ENCODE data around the gene XG.

Gene XG

GRCh38 chrX:2837961-2838360, 86.1 kb downstream of the XG start:
- TF ChIP-seq TAF1 (IDR thresholded peaks at IDR 0.05; ENCODE audit: low read depth, low read length) (no peak), POLR2A (IDR thresholded peaks at IDR 0.05; ENCODE audit: low read depth, low read length) (no peak), POLR2AphosphoS5 (IDR thresholded peaks at IDR 0.05; ENCODE audit: low read depth, low read length) (no peak), SPI1 (IDR thresholded peaks at IDR 0.05; ENCODE audit: low read depth, low read length) (no peak), PAX5 (IDR thresholded peaks at IDR 0.05; ENCODE audit: insufficient read depth, low read length, severe bottlenecking) (no peak), POU2F2 (IDR thresholded peaks at IDR 0.05; ENCODE audit: low read depth, low read length) (no peak)
- no peak for FAIRE-seq
- no peak for DNase-seq (ENCODE audit: insufficient read length, low spot score)

- DNase-seq (ENCODE audit: insufficient read length, low spot score): no peak
- no peak for FAIRE-seq
- no peak for TF ChIP-seq POLR2A (IDR thresholded peaks at IDR 0.05; ENCODE audit: low read depth, low read length)
- TF ChIP-seq TAF1 (IDR thresholded peaks at IDR 0.05; ENCODE audit: low read depth, low read length): no peak
- no peak for TF ChIP-seq SPI1 (IDR thresholded peaks at IDR 0.05; ENCODE audit: low read depth, low read length)
- no peak for TF ChIP-seq POLR2AphosphoS5 (IDR thresholded peaks at IDR 0.05; ENCODE audit: low read depth, low read length)
- no peak for TF ChIP-seq POU2F2 (IDR thresholded peaks at IDR 0.05; ENCODE audit: low read depth, low read length)
- no peak for TF ChIP-seq PAX5 (IDR thresholded peaks at IDR 0.05; ENCODE audit: insufficient read depth, low read length, severe bottlenecking)
These were observed 89.1 kb downstream of the XG start for GRCh38 chrX:2840961-2841360.

GRCh38 chrX:2841537-2841936, 89.7 kb downstream of the XG start:
- TF ChIP-seq PAX5 (IDR thresholded peaks at IDR 0.05; ENCODE audit: insufficient read depth, low read length, severe bottlenecking): no peak
- TF ChIP-seq POLR2AphosphoS5 (IDR thresholded peaks at IDR 0.05; ENCODE audit: low read depth, low read length): no peak
- no peak for TF ChIP-seq SPI1 (IDR thresholded peaks at IDR 0.05; ENCODE audit: low read depth, low read length)
- no peak for TF ChIP-seq TAF1 (IDR thresholded peaks at IDR 0.05; ENCODE audit: low read depth, low read length)
- DNase-seq (ENCODE audit: insufficient read length, low spot score): no peak
- FAIRE-seq: no peak

GRCh38 chrX:2846992-2847391, 95.2 kb downstream of the XG start:
- DNase-seq (ENCODE audit: insufficient read length, low spot score): no peak
- no peak for FAIRE-seq
- TF ChIP-seq POLR2A (IDR thresholded peaks at IDR 0.05; ENCODE audit: low read depth, low read length) (no peak), SPI1 (IDR thresholded peaks at IDR 0.05; ENCODE audit: low read depth, low read length) (no peak), POLR2AphosphoS5 (IDR thresholded peaks at IDR 0.05; ENCODE audit: low read depth, low read length) (no peak), TAF1 (IDR thresholded peaks at IDR 0.05; ENCODE audit: low read depth, low read length) (no peak), PAX5 (IDR thresholded peaks at IDR 0.05; ENCODE audit: insufficient read depth, low read length, severe bottlenecking) (no peak), POU2F2 (IDR thresholded peaks at IDR 0.05; ENCODE audit: low read depth, low read length) (no peak)

- DNase-seq (ENCODE audit: insufficient read length, low spot score): no peak
- FAIRE-seq: no peak
- TF ChIP-seq SPI1 (IDR thresholded peaks at IDR 0.05; ENCODE audit: low read depth, low read length) (no peak), POU2F2 (IDR thresholded peaks at IDR 0.05; ENCODE audit: low read depth, low read length) (no peak), POLR2A (IDR thresholded peaks at IDR 0.05; ENCODE audit: low read depth, low read length) (no peak), POLR2AphosphoS5 (IDR thresholded peaks at IDR 0.05; ENCODE audit: low read depth, low read length) (no peak), TAF1 (IDR thresholded peaks at IDR 0.05; ENCODE audit: low read depth, low read length) (no peak), PAX5 (IDR thresholded peaks at IDR 0.05; ENCODE audit: insufficient read depth, low read length, severe bottlenecking) (no peak)
These were observed 97.0 kb downstream of the XG start for GRCh38 chrX:2848871-2849301.

GRCh38 chrX:2854918-2855317, 103.1 kb downstream of the XG start:
- TF ChIP-seq PAX5 (IDR thresholded peaks at IDR 0.05; ENCODE audit: insufficient read depth, low read length, severe bottlenecking) (no peak), TAF1 (IDR thresholded peaks at IDR 0.05; ENCODE audit: low read depth, low read length) (no peak), POLR2A (IDR thresholded peaks at IDR 0.05; ENCODE audit: low read depth, low read length) (no peak)
- no peak for DNase-seq (ENCODE audit: insufficient read length, low spot score)
- no peak for FAIRE-seq

GRCh38 chrX:2855761-2856160, 103.9 kb downstream of the XG start:
- no peak for TF ChIP-seq SPI1 (IDR thresholded peaks at IDR 0.05; ENCODE audit: low read depth, low read length)
- TF ChIP-seq POU2F2 (IDR thresholded peaks at IDR 0.05; ENCODE audit: low read depth, low read length): no peak
- no peak for TF ChIP-seq PAX5 (IDR thresholded peaks at IDR 0.05; ENCODE audit: insufficient read depth, low read length, severe bottlenecking)
- TF ChIP-seq POLR2A (IDR thresholded peaks at IDR 0.05; ENCODE audit: low read depth, low read length): no peak
- no peak for TF ChIP-seq TAF1 (IDR thresholded peaks at IDR 0.05; ENCODE audit: low read depth, low read length)
- no peak for DNase-seq (ENCODE audit: insufficient read length, low spot score)
- FAIRE-seq: no peak

- no peak for DNase-seq (ENCODE audit: insufficient read length, low spot score)
- no peak for TF ChIP-seq PAX5 (IDR thresholded peaks at IDR 0.05; ENCODE audit: insufficient read depth, low read length, severe bottlenecking)
- TF ChIP-seq SPI1 (IDR thresholded peaks at IDR 0.05; ENCODE audit: low read depth, low read length): no peak
- no peak for TF ChIP-seq TAF1 (IDR thresholded peaks at IDR 0.05; ENCODE audit: low read depth, low read length)
- no peak for TF ChIP-seq POU2F2 (IDR thresholded peaks at IDR 0.05; ENCODE audit: low read depth, low read length)
- TF ChIP-seq POLR2AphosphoS5 (IDR thresholded peaks at IDR 0.05; ENCODE audit: low read depth, low read length): no peak
- TF ChIP-seq POLR2A (IDR thresholded peaks at IDR 0.05; ENCODE audit: low read depth, low read length): no peak
These were observed 105.7 kb downstream of the XG start for GRCh38 chrX:2857566-2857965.

GRCh38 chrX:2859197-2859797, 107.5 kb downstream of the XG start:
- FAIRE-seq (no peak), DNase-seq (ENCODE audit: insufficient read length, low spot score) (no peak)
- TF ChIP-seq POU2F2 (IDR thresholded peaks at IDR 0.05; ENCODE audit: low read depth, low read length): no peak
- no peak for TF ChIP-seq POLR2A (IDR thresholded peaks at IDR 0.05; ENCODE audit: low read depth, low read length)
- TF ChIP-seq PAX5 (IDR thresholded peaks at IDR 0.05; ENCODE audit: insufficient read depth, low read length, severe bottlenecking): no peak
- TF ChIP-seq POLR2AphosphoS5 (IDR thresholded peaks at IDR 0.05; ENCODE audit: low read depth, low read length): no peak
- no peak for TF ChIP-seq TAF1 (IDR thresholded peaks at IDR 0.05; ENCODE audit: low read depth, low read length)
- TF ChIP-seq SPI1 (IDR thresholded peaks at IDR 0.05; ENCODE audit: low read depth, low read length): no peak

More at GRCh38 chrX:2857566-2857965, 105.7 kb downstream of the XG start:
- FAIRE-seq: no peak

- TF ChIP-seq POU2F2 (IDR thresholded peaks at IDR 0.05; ENCODE audit: low read depth, low read length) (no peak), PAX5 (IDR thresholded peaks at IDR 0.05; ENCODE audit: insufficient read depth, low read length, severe bottlenecking) (no peak), POLR2AphosphoS5 (IDR thresholded peaks at IDR 0.05; ENCODE audit: low read depth, low read length) (no peak), POLR2A (IDR thresholded peaks at IDR 0.05; ENCODE audit: low read depth, low read length) (no peak), TAF1 (IDR thresholded peaks at IDR 0.05; ENCODE audit: low read depth, low read length) (no peak), SPI1 (IDR thresholded peaks at IDR 0.05; ENCODE audit: low read depth, low read length) (no peak)
- FAIRE-seq: no peak
- DNase-seq (ENCODE audit: insufficient read length, low spot score): no peak
These were observed 110.6 kb downstream of the XG start for GRCh38 chrX:2862404-2862803.
